AG04449 (cell line): ENCODE data around the gene ATP2C2.

Experiments used
- CTCF ChIA-PET: fragments of 350-600 bp; formaldehyde crosslinking; extraction: SDS; loops from one replicate; lab custom pipeline; 2021; ENCODE audit warnings: antibody characterized with exemption; lab: Yijun Ruan, JAX
- POLR2A ChIA-PET: fragments of 400-600, 350-600 bp; formaldehyde crosslinking; extraction: SDS; loops from one replicate; lab custom pipeline; 2020; ENCODE audit warnings: antibody characterized with exemption, inconsistent platforms; lab: Yijun Ruan, JAX
- DNase-seq: peaks from one replicate; pipeline ENCODE4 v3.0.0-alpha.2; 2010; ENCODE audit warnings: low read depth, low spot score
- H3K4me3 ChIP-seq: 2 replicates; pipeline ENCODE4 v1.5.1; 2011; ENCODE audit warnings: low read depth, mild to moderate bottlenecking, control low read depth, low read length
- CTCF ChIP-seq: IDR thresholded peaks from one replicate; pipeline ENCODE4 v1.5.1; 2011; ENCODE audit warnings: mild to moderate bottlenecking, moderate library complexity, low read length, control low read depth, inconsistent platforms; ENCODE audit not compliant: insufficient read depth; ENCODE audit errors: missing control alignments

The ATP2C2 gene

GRCh38 chr16:84496991-84497390, 128.7 kb downstream of the ATP2C2 start:
- TF ChIP-seq CTCF: no peak
- H3K4me3 ChIP-seq: no peak overlapping the region
- POLR2A ChIA-PET: interaction anchor here (0.8 kb wide), 1 partner anchor 11 kb away, joined by 4 read pairs; no protein-coding TSS in a partner anchor
- CTCF ChIA-PET: interaction anchor here (0.7 to 5.2 kb wide), 9 partner anchors 8 to 126 kb away, joined by 3 to 40 read pairs (median 4); no protein-coding TSS in a partner anchor
- DNase-seq: no peak

GRCh38 chr16:84497418-84498222, 129.3 kb downstream of the ATP2C2 start:
- CTCF ChIA-PET: interaction anchor here (1.0 to 5.2 kb wide), 7 partner anchors 9 to 432 kb away, joined by 3 to 40 read pairs (median 8); no protein-coding TSS in a partner anchor
- no peak for DNase-seq
- POLR2A ChIA-PET: interaction anchor here (1.3 kb wide), 1 partner anchor 9 kb away, joined by 3 read pairs; no protein-coding TSS in a partner anchor
- no peak for TF ChIP-seq CTCF
- no peak overlapping the region for H3K4me3 ChIP-seq

GRCh38 chr16:84498223-84498610, 129.9 kb downstream of the ATP2C2 start:
- ChIA-PET POLR2A (interaction anchor here (1.3 kb wide), 1 partner anchor 8 kb away, joined by 3 read pairs; no protein-coding TSS in a partner anchor), CTCF (interaction anchor here (1.0 to 2.9 kb wide), 5 partner anchors 8 to 432 kb away, joined by 3 to 17 read pairs (median 8); no protein-coding TSS in a partner anchor)
- no peak overlapping the region for H3K4me3 ChIP-seq
- DNase-seq: no peak
- no peak for TF ChIP-seq CTCF

GRCh38 chr16:84498859-84499620, 130.7 kb downstream of the ATP2C2 start:
- ChIA-PET CTCF (interaction anchor here (1.0 to 2.9 kb wide), 6 partner anchors 8 to 433 kb away, joined by 3 to 17 read pairs (median 6); no protein-coding TSS in a partner anchor), POLR2A (interaction anchor here (1.3 kb wide), 1 partner anchor 7 kb away, joined by 3 read pairs; no protein-coding TSS in a partner anchor)
- no peak for DNase-seq
- H3K4me3 ChIP-seq: no peak overlapping the region
- TF ChIP-seq CTCF: no peak

GRCh38 chr16:84499638-84500037, 131.3 kb downstream of the ATP2C2 start:
- H3K4me3 ChIP-seq: no peak overlapping the region
- ChIA-PET POLR2A (no interaction called here), CTCF (interaction anchor here (1.0 to 1.5 kb wide), 2 partner anchors 13 to 15 kb away, joined by 3 read pairs; no protein-coding TSS in a partner anchor)
- TF ChIP-seq CTCF: no peak
- DNase-seq: no peak
